K562 (cell line): ENCODE data around the gene THAP11. TPM values are rescaled to one million over a fixed set of nuclear protein-coding genes. Genes with fewer than 3 reads are reported as not detected.
A peak's percentile ranks its signal among the peaks of the same experiment; 100 is the strongest.

Experiments used
- BRF2 ChIP-seq: IDR thresholded peaks from 3 replicates; pipeline ENCODE4 v1.6.1; 2011; ENCODE audit warnings: borderline replicate concordance, mild to moderate bottlenecking; ENCODE audit not compliant: insufficient read length, insufficient read depth
- CCNT2 ChIP-seq: IDR thresholded peaks from 2 replicates; pipeline ENCODE4 v1.6.1; 2011; ENCODE audit warnings: borderline replicate concordance, low read depth, mild to moderate bottlenecking, moderate library complexity, mixed read lengths, low read length; ENCODE audit not compliant: insufficient read length; ENCODE audit errors: extremely low read depth
- NR0B1 ChIP-seq: fragments of 450-650 bp; IDR thresholded peaks from one replicate; pipeline ENCODE4 v1.6.1; 2018; ENCODE audit warnings: mild to moderate bottlenecking, moderate library complexity; ENCODE audit not compliant: partially characterized antibody
- PHF21A ChIP-seq: fragments of 450-650 bp; IDR thresholded peaks from 2 replicates; pipeline ENCODE4 v1.6.1; 2017; ENCODE audit warnings: low read depth, borderline replicate concordance
- PHF8 ChIP-seq: fragments of 200-600 bp; sonication (generic); IDR thresholded peaks from 2 replicates; pipeline ENCODE4 v1.6.1; 2012; ENCODE audit warnings: mixed run types, mild to moderate bottlenecking, inconsistent platforms, low read length, moderate library complexity, borderline replicate concordance
- RAD21 ChIP-seq, 2 experiments: fragments of 250-450 bp in 1 of 2; fragments of 450-650 bp in 1 of 2; sonication (Bioruptor Pico) in 1 of 2; formaldehyde crosslinking in 1 of 2; IDR thresholded peaks in 1 of 2; conservative IDR thresholded peaks in 1 of 2; 2 replicates each; pipeline versions ENCODE4 v1.4.0 to v1.8.0; 2020 to 2022; ENCODE audit warnings: mild to moderate bottlenecking in 2 of 2, moderate library complexity in 1 of 2
- TSC22D4 ChIP-seq: fragments of 450-650 bp; IDR thresholded peaks from 2 replicates; pipeline ENCODE4 v1.6.1; 2016; ENCODE audit warnings: missing genetic modification characterization, missing biosample characterization, control low read depth
- U2AF2 ChIP-seq: fragments of 200-400 bp; formaldehyde crosslinking; optimal IDR thresholded peaks from 2 replicates; pipeline ENCODE3; 2017; ENCODE audit warnings: low read depth, mild to moderate bottlenecking, low read length
- USF2 ChIP-seq: sonication (generic); formaldehyde crosslinking; IDR thresholded peaks from 2 replicates; pipeline ENCODE4 v1.5.0; 2020; ENCODE audit warnings: missing genetic modification reagents
- VEZF1 ChIP-seq: fragments of 200-800 bp; sonication (Bioruptor generic); IDR thresholded peaks from 2 replicates; pipeline ENCODE4 v1.6.1; 2017; ENCODE audit warnings: missing genetic modification characterization, missing compliant biosample characterization
- ZNF431 ChIP-seq: sonication (generic); formaldehyde crosslinking; IDR thresholded peaks from 2 replicates; pipeline ENCODE4 v1.8.0; 2022; ENCODE audit warnings: mild to moderate bottlenecking, missing genetic modification reagents
- ZNF668 ChIP-seq: fragments of 250-450 bp; sonication (Bioruptor Pico); IDR thresholded peaks from 2 replicates; pipeline ENCODE4 v1.8.0; 2022; ENCODE audit warnings: mild to moderate bottlenecking, inconsistent platforms
- polyA plus RNA-seq, 8 experiments: library from polyadenylated mRNA; depleted of rRNA in 4 of 8; stranded (reverse) in 5 of 8; unstranded in 3 of 8; fragments of >200 nt; fragmentation: Nextera tagmentation in 2 of 8; fragmentation: Illumina TruSeq in 1 of 8; extraction: Ambion mirVana in 2 of 8; extraction: Trizol in 1 of 8; gene quantifications; 2 replicates each; pipeline versions ENCODE4 v1.2.1 to v1.2.3, GENCODE V29; 2011 to 2014; ENCODE audit warnings: inconsistent platforms in 1 of 8, missing spikeins in 1 of 8
- total RNA-seq, 7 experiments: library from RNA; depleted of rRNA in 6 of 7; stranded (reverse); fragments of >200 nt in 6 of 7; fragmentation: Illumina TruSeq in 2 of 7; extraction: Trizol in 2 of 7; gene quantifications; 2 replicates each; pipeline versions ENCODE4 v1.2.1 to v1.2.3, GENCODE V29; 2011 to 2021; ENCODE audit warnings: low replicate concordance in 1 of 7
- TF ChIP-seq, protein P1 (sequence below): IDR thresholded peaks from 2 replicates; pipeline ENCODE4 v1.6.1; 2012; ENCODE audit warnings: low read depth, low read length, improper control_type of control experiment, borderline replicate concordance
- TF ChIP-seq, protein P2 (sequence below): sonication (generic); formaldehyde crosslinking; IDR thresholded peaks from 2 replicates; pipeline ENCODE4 v1.8.0; 2022; ENCODE audit warnings: mild to moderate bottlenecking, low read depth, missing genetic modification reagents

THAP11 gene
- total and polyA plus RNA-seq, 9 of the 15 experiments (the other 6 are each of a cell fraction or from before 2014, with no cell fraction given), result 2.4 to 31.6 (median 21.4) TPM

DNA sequence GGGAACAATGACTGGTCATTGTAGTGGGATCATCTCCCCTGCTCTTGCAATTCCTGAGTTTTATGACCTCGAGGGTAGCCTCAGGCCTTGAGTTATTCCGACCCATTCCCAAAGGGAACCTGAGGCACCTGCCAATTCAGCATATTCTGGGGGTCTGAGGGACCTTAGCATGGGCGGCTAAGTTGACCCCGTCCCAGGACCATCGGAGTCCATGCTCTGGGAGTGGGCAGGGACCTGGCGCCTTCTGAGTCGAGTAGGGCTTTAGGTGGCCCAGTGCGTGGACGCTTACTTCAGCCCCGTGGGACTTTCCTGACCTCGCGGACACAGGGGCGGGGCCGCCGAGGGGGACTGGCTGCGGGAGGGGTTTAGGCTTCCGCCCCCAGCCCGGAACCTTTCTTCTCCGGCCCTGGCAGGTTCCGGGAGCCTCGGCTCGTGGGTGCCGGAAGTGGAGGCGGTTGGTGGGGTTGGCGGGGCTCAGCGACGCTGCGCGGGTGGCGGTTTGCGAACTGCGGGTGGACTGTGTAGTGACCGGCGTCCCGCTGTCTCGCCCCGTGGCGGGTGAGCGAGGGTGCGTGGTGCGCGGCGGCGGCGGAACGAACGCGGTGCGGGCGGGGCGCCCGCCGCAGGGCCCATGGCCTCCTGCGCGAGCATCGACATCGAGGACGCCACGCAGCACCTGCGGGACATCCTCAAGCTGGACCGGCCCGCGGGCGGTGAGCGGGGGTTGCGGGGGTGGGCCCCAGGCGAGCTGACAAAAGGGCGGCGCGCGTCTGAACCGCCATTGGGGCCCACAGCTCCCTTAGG, 30.7 kb downstream of the THAP11 start, which contains the start of gene EDC4 (continued):
- TF ChIP-seq U2AF2 (no peak), RAD21 (CRISPR knock-in tag; conservative IDR thresholded peaks at IDR 0.05 in 1 of 2, IDR thresholded peaks at IDR 0.05 in 1 of 2) (no peak), NR0B1 (no peak), PHF8 (peak; percentile 93; the same call in 1 of the 2 replicates), USF2 (CRISPR knock-in tag) (no peak), PHF21A (0 out of 2 replicates have a peak, but pooled peaks have one; percentile 56), VEZF1 (CRISPR knock-in tag) (peak; percentile 98), ZNF668 (no peak), ZNF431 (CRISPR knock-in tag) (no peak), BRF2 (no peak), CCNT2 (peak; percentile 85), TSC22D4 (tag) (no peak)
- TF ChIP-seq, protein P1, sequence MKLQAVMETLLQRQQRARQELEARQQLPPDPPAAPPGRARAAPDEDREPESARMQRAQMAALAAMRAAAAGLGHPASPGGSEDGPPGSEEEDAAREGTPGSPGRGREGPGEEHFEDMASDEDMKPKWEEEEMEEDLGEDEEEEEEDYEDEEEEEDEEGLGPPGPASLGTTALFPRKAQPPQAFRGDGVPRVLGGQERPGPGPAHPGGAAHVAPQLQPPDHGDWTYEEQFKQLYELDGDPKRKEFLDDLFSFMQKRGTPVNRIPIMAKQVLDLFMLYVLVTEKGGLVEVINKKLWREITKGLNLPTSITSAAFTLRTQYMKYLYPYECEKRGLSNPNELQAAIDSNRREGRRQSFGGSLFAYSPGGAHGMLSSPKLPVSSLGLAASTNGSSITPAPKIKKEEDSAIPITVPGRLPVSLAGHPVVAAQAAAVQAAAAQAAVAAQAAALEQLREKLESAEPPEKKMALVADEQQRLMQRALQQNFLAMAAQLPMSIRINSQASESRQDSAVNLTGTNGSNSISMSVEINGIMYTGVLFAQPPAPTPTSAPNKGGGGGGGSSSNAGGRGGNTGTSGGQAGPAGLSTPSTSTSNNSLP, result peak; percentile 67
- TF ChIP-seq, protein P2, sequence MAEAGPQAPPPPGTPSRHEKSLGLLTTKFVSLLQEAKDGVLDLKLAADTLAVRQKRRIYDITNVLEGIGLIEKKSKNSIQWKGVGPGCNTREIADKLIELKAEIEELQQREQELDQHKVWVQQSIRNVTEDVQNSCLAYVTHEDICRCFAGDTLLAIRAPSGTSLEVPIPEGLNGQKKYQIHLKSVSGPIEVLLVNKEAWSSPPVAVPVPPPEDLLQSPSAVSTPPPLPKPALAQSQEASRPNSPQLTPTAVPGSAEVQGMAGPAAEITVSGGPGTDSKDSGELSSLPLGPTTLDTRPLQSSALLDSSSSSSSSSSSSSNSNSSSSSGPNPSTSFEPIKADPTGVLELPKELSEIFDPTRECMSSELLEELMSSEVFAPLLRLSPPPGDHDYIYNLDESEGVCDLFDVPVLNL (CRISPR knock-in tag), result no peak
